GM08714 (cell line): Measurements from ENCODE around the gene SPAG9.

Experiments
- H3K4me3 ChIP-seq: fragments of 200-500 bp; sonication (Bioruptor generic); 2 replicates; pipeline ENCODE4 v1.5.1; 2014; ENCODE audit warnings: mild to moderate bottlenecking, low read length, inconsistent platforms
- ZNF274 ChIP-seq: IDR thresholded peaks from 2 replicates; pipeline ENCODE4 v1.6.1; 2012; ENCODE audit warnings: mild to moderate bottlenecking, low read depth, low read length

SPAG9 gene

GRCh38 chr17:50981279-50981678, 139.4 kb downstream of the SPAG9 start:
- no peak overlapping the region for H3K4me3 ChIP-seq
- no peak for TF ChIP-seq ZNF274

- TF ChIP-seq ZNF274, result no peak
- no peak overlapping the region for H3K4me3 ChIP-seq
Measured at GRCh38 chr17:50979524-50979927, 141.1 kb downstream of the SPAG9 start.

DNA sequence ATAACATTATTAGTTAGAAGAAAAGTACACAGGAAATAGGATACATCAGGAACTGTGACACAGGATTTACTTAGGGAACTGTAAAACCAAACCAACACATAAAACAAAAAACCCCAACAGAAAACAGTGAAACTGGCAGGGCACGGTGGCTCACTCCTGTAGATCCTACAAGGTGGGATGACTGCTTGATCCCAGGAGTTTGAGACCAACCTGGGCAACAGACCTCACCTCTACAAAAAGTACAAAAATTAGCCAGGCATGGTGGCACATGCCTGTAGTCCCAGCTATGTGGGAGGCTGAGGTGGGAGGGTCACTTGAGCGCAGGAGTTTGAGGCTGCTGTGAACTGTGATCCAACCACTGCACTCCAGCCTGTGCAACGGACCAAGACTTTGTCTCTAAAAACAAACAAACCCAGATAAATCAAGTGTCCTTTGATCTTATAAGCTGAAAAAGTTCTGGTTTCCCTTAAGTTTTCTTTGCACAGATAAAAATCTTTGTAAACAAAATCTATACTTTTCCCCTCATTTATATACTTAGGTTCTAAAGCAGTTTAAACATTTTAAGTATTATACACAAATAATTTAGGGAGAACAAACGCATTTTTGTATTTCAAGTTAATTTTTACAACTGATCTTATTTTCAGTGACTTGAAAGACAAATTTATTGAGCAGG, 143.0 kb downstream of the SPAG9 start:
- no peak overlapping the region for H3K4me3 ChIP-seq
- no peak for TF ChIP-seq ZNF274

DNA sequence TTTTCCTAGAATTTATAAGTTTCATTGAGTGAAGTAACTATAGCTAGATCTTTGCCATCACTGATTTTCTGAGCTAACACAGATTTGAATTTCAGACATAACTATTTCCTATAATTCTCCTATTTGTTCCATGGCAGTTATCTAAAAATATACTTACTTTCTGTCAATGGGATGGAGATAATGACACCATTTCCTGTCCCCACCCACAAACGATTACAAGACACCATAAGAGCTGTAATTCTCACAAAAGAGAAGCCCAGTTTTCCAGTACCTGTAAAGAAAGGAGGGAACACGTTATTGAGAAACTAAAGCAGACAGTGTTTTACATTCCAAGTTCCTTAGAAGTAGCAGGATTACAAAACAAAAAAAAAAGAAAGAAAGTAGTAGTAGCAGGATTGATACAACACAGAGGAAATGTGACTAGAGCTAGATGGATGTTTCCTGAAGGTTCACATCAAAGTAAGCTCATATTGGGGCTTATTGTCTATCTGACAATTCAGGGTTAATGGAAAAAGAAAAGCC, 143.7 kb downstream of the SPAG9 start:
- no peak for TF ChIP-seq ZNF274
- H3K4me3 ChIP-seq, result no peak overlapping the region

DNA sequence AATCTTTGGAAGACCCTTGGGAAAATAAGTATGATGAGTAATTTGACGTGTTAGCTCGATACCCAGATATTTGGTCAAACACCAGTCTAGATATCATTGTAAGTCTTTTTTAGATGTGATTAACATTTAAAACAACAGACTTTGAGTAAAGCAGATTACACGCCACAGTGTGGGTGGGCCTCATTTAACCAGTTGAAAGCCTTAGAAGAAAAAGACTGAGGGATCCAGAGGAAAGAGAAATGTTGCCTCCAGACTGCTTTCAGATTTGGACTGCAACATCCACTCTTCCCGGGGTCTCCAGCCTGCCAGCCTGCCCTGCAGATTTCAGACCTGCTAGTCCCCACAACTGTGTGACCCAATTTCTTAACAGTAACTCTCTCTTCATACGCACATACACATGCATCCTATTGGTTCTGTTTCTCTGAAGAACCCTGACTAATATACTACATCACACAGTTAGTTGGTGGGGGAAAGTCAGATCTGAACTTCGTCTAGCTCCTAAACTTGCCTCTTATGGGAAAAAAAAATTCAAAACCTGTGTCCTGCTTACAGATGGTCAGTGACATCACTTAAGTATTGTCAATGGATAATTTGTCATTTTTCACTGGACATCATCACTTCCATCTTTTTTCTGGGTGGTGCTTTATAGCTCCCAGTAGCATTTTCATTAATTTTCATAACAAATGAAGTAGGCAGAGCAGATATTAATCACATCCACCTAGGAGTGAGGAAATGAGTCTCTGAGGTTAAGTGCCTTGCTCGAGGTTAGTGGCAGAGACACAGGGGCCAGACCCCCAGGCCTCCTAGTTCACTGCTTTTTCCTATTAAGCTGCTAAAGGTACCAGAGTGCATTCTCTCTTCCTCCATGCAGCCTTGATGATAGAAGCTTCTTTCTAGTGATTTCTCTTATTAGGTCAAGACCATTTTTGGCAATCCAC, 146.8 kb downstream of the SPAG9 start:
- TF ChIP-seq ZNF274, result no peak
- H3K4me3 ChIP-seq, result no peak overlapping the region

DNA sequence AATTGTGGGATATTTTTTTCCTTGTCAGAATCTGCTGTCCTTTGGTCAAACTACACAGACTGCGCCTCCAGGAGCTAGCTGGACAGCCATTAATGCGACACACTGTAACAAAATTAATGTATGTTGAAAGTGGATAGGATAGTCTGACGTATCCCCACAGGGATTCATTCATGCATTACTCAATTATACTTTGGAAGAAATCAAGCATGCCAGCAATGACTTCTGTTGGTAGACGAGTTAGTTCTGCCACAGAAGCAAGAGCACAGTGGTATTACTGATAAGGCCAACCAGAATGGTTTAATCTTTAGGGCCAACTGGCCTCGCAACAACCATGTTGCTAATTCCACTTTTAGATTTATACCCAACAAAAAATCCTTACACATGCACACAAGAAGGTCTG, 148.1 kb downstream of the SPAG9 start:
- H3K4me3 ChIP-seq, result no peak overlapping the region
- no peak for TF ChIP-seq ZNF274

- TF ChIP-seq ZNF274, result no peak
- H3K4me3 ChIP-seq, result no peak overlapping the region
Measured at GRCh38 chr17:50967795-50968194, 152.9 kb downstream of the SPAG9 start.

DNA sequence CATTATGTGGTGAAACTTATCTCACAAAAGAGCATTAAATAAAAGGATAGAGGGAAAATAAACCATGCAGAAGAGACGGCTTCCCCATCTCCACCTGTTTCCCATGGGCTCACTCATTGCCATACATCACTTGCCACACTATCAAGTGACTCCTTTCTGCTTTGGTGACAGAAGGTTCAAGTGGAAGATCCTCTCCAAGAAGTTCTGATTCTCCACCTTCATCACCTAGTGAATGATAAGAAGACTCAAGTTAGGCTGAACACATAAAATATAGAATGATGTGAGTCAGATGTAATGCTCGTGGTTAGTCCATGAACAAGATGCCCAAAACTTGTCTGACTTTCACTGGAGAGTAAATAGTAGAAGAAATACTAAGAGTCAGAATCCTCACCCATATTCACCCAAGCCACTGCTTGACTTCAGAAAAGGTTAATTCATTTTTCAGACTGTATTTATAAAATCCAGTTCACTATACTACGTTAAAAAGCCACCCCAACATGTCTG, 154.5 kb downstream of the SPAG9 start:
- TF ChIP-seq ZNF274, result no peak

GRCh38 chr17:50963139-50963538, 157.5 kb downstream of the SPAG9 start:
- no peak for TF ChIP-seq ZNF274

More for the DNA sequence above, 154.5 kb downstream of the SPAG9 start:
- H3K4me3 ChIP-seq, result no peak overlapping the region

GRCh38 chr17:50961282-50962220, 159.1 kb downstream of the SPAG9 start:
- no peak for TF ChIP-seq ZNF274
- no peak overlapping the region for H3K4me3 ChIP-seq

More at GRCh38 chr17:50963139-50963538, 157.5 kb downstream of the SPAG9 start:
- no peak overlapping the region for H3K4me3 ChIP-seq

GRCh38 chr17:50959341-50959740, 161.3 kb downstream of the SPAG9 start:
- TF ChIP-seq ZNF274, result no peak
- no peak overlapping the region for H3K4me3 ChIP-seq

DNA sequence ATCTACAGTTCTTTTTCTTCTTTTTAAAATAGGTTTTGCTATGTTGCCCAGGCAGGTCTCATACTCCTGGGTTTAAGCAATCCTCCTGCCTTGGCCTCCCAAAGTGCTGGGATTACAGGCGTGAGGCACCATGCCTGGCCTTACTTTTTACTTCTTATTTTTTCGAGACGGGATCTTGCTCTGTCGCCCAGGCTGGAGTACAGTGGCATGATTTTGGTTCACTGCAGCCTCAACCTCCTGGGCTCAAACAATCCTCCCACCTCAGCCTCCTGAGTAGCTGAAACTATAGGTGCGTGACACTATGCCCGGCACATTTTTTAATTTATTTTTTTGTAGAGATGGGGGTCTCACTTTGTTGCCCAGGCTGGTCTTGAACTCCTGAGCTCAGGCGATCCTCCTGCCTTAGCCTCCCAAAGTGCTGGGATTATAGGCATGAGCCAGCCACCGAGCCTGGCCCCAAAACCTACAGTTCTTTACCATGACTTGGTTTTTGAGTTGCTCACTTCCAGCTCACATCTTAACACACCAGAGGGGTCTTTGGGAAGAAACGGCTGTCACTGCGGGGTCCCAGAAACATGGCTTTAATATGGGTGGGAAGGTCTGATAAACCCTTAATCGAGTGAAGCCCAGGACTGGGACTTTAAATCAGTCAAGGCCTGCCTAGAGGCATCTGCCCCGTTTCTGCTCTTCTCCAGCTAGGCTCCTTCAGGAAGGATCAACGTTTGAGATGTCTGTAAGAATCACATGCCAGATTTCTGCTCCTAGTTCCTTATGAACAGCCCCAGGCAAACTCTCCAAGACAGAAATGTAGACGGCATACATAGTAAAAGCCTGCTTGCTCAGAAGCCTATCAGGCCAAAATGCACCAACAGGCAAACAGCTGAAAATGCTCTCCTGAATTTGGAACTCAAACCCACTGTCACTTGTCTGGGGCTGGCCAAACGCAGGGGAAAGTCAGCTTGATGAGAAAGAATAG, 162.8 kb downstream of the SPAG9 start:
- TF ChIP-seq ZNF274, result no peak
- H3K4me3 ChIP-seq, result no peak overlapping the region
